ENCODE data around the gene ARHGEF12. TPM values are rescaled to one million over a fixed set of nuclear protein-coding genes. Genes with fewer than 3 reads are reported as not detected.

The ARHGEF12 gene
- total RNA-seq, 4 donors from 2014 or later = 99.7 to 135 (median 112) TPM

DNA sequence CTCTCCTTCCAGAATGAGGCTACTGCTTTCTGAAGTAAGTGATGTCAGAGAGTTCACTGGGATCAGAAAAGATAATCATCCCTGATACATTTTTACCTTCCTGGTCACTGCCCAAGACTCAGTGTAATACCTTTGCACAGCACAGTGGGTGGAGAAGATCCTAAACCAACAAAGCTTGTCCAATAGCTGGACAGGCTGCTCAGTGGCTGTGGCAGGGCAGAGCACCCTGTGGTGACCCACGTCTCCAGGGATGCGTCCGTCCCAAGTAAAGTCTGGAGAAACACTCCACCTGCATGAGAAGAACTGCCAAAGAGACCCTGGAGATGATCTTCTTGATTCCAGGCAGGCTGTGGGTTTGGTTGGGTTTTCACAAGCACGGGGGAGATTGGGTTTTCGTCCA is 42.1 kb upstream of the ARHGEF12 start:
- no peaks in the 10 kb centered on the region for H3K36me3 ChIP-seq
- H3K4me3 ChIP-seq = no peak overlapping the region
- no peaks in the 10 kb centered on the region for H3K9me3 ChIP-seq
- no peak for TF ChIP-seq EP300 (IDR thresholded peaks at IDR 0.05)
- TF ChIP-seq CTCF (IDR thresholded peaks at IDR 0.05) = no peak
- TF ChIP-seq POLR2AphosphoS5 (IDR thresholded peaks at IDR 0.05) = no peak
- TF ChIP-seq POLR2A (IDR thresholded peaks at IDR 0.05) = no peak
- no peak overlapping the region for H3K27ac ChIP-seq
- 73 to 74% methylated on average over 3 to 5 of the region's 5 CpGs for WGBS, 2 donors (ENCODE audit: low coverage in 1 of 2)
- ATAC-seq = no peak
- H3K27me3 ChIP-seq = peaks cover 71% of the 10 kb centered on the region
- H3K4me1 ChIP-seq = no peaks in the 10 kb centered on the region

DNA sequence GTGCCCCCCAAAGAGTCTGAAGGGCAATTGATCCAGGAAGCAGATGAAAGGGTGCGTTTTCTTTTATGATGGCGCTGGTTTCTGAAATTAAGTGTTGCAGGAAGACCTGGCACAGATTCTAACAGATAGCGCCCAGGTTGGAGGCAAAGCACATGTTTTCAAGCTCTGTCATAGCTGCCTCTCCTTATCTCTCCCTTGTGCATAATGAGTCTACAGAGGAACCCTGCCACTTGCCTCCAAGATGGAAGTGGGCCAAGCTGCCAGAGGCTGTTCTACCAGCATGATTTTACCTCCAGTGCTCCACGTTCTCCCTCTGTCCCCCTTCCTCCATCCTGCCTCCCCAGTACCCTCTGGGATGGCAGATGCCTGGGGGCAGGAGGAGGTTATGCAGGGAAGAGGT is 41.1 kb upstream of the ARHGEF12 start:
- Histone ChIP-seq H3K4me1 (peaks cover 0 to 6% (median 0%) of the 10 kb centered on the region in 3 donors), H3K9me3 (no peaks in the 10 kb centered on the region), H3K36me3 (no peaks in the 10 kb centered on the region), H3K27me3 (peaks cover 71% of the 10 kb centered on the region), H3K4me3 (no peak overlapping the region), H3K27ac (no peak overlapping the region)
- 76 to 77% methylated on average over 2 to 4 of the region's 4 CpGs for WGBS, 2 donors (ENCODE audit: low coverage in 1 of 2)
- TF ChIP-seq EP300 (IDR thresholded peaks at IDR 0.05) = no peak
- TF ChIP-seq CTCF (IDR thresholded peaks at IDR 0.05) = no peak
- no peak for ATAC-seq

DNA sequence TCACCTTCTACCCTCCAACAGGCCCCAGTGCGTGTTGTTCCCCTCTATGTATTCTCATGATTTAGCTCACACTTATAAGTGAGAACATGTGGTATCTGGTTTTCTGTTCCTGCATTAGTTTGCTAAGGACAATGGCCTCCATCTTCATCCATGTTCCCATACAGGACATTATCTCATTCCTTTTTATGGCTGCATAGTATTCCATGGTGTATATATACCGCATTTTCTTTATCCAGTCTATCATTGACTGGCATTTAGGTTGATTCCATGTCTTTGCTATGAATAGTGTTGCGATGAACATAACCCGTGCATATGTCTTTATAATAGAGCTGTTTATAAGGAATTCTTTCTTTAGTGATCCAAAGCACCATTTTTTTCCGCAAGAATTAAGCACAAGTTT is 39.7 kb upstream of the ARHGEF12 start:
- TF ChIP-seq CTCF (IDR thresholded peaks at IDR 0.05) (no peak), POLR2AphosphoS5 (IDR thresholded peaks at IDR 0.05) (no peak)
- Histone ChIP-seq H3K36me3 (no peaks in the 10 kb centered on the region), H3K27me3 (peaks cover 65% of the 10 kb centered on the region), H3K27ac (no peak overlapping the region), H3K4me3 (no peak overlapping the region), H3K9me3 (no peaks in the 10 kb centered on the region), H3K4me1 (peaks cover 0 to 9% (median 0%) of the 10 kb centered on the region in 3 donors)
- WGBS, 2 donors (ENCODE audit: low coverage in 1 of 2) = 82 to 98% methylated on average over 4 to 5 of the region's 5 CpGs
- no peak for ATAC-seq

DNA sequence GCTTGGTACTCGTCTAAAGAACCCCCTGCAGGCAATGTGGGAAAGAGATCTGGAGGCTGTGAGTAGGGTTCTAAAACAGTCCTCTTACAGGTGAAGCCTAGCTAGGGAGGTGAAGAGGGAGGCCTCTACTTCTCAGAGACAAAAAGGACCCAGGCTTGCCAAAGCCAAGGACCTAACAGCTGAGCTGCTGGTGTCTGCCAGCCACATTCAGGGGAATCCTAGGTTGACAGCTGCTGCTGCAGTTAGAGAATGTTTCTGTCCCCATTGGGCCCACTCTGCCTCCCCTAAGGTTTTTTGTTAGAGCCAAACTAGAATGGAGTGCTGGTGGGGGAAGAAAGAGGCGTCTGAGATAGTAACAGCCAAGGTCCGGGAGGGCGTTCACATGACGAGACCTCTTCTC is 37.8 kb upstream of the ARHGEF12 start:
- no peak for ATAC-seq
- TF ChIP-seq POLR2A (IDR thresholded peaks at IDR 0.05) = no peak

GRCh38 chr11:120302001-120302805 is 34.0 kb upstream of the ARHGEF12 start:
- Histone ChIP-seq H3K27me3 (peaks cover 30% of the 10 kb centered on the region), H3K27ac (no peak overlapping the region), H3K4me3 (no peak overlapping the region), H3K36me3 (no peaks in the 10 kb centered on the region), H3K4me1 (peaks cover 0 to 9% (median 0%) of the 10 kb centered on the region in 3 donors), H3K9me3 (no peaks in the 10 kb centered on the region)
- 74 to 83% methylated on average over 2 to 5 of the region's 6 CpGs for WGBS, 2 donors (ENCODE audit: low coverage in 1 of 2)
- ATAC-seq = no peak
- TF ChIP-seq EP300 (IDR thresholded peaks at IDR 0.05) (no peak), POLR2A (IDR thresholded peaks at IDR 0.05) (no peak), CTCF (IDR thresholded peaks at IDR 0.05) (no peak), POLR2AphosphoS5 (IDR thresholded peaks at IDR 0.05) (no peak)

More for the DNA sequence above, 37.8 kb upstream of the ARHGEF12 start:
- H3K4me3 ChIP-seq = no peak overlapping the region
- H3K27ac ChIP-seq = no peak overlapping the region
- H3K36me3 ChIP-seq = no peaks in the 10 kb centered on the region
- H3K4me1 ChIP-seq = peaks cover 0 to 9% (median 0%) of the 10 kb centered on the region in 3 donors
- peaks cover 51% of the 10 kb centered on the region for H3K27me3 ChIP-seq
- 50 to 70% methylated on average over 1 to 2 of the region's 5 CpGs for WGBS, 2 donors (ENCODE audit: low coverage in 1 of 2)
- no peaks in the 10 kb centered on the region for H3K9me3 ChIP-seq
